Suppressor macrophage treated with lipopolysaccharide for 4 hours (primary cell): ENCODE data around the gene CRCP.
A peak's percentile ranks its signal among the peaks of the same experiment; 100 is the strongest.
"Not testable (repeated sequence)": the region's sequence is repeated elsewhere in the genome, so short reads cannot be mapped to it uniquely, and the experiment has no call there.

Source experiments
- DNase-seq: peaks from one replicate; pipeline ENCODE4 v3.0.0-alpha.2; 2020

Gene CRCP

GRCh38 chr7:66162622-66163021, 48.0 kb downstream of the CRCP start:
- DNase-seq, result no peak

DNA sequence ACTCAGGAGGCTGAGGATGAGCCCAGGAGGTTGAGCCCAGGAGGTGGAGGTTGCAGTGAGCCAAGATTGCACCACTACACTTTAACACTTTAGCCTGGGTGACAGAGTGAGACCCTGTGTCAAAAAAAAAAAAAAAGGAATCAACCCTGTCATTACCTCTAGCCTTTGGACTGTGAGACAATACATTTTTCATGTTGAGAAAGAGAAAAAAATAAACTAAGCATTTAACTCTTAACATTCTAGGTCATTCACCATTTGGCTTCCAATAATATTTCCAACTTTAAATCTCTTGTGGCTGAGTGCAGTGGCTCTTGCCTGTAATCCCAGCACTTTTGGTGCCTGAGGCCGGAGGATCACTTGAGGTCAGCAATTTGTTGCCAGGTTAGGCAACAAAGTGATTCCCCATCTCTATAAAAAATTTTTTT, 48.6 kb downstream of the CRCP start:
- DNase-seq, result no peak

DNA sequence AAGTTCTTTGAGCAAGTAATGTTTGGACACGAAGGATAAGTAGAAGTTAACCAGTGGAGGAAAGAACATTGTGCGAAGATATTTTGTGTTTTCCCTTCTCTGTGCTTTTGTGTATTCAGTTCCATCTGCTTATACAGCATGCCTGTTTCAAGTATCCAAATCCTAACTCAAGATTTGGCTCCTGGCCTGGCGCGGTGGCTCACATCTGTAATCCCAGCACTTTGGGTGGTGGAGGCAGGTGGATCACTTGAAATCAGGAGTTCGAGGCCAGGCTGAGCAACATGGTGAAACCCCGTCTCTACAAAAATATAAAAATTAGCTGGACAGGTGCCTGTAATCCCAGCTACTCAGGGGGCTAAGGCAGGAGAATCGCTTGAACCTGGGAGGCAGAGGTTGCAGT, 49.7 kb downstream of the CRCP start:
- no peak for DNase-seq

DNA sequence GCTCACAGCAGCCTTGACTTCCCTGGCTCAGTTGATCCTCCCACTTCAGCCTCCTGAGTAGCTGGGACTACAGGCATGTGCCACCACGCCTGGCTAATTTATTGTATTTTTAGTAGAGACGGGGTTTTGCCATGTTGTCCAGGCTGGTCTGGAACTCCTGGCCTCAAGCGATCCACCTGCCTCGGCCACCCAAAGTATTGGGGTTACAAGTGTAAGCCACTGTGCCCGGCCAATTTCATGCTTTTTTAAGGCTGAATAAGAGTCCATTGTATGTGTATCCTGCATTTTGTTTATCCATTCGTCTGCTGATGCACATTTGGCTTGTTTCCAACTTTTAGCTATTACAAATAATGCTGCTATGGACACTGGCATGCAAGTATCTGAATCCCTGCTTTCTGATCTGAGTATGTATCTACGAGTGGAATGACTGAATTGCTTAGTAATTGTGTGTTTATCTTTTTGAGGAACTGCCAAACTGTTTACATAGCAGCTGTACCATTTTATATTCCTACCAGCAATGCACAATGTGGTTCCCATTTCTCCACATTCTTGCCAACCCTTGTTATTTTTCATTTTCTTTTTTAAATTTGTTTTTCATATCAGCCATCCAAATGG, 53.2 kb downstream of the CRCP start:
- DNase-seq, result peak; percentile 48

DNA sequence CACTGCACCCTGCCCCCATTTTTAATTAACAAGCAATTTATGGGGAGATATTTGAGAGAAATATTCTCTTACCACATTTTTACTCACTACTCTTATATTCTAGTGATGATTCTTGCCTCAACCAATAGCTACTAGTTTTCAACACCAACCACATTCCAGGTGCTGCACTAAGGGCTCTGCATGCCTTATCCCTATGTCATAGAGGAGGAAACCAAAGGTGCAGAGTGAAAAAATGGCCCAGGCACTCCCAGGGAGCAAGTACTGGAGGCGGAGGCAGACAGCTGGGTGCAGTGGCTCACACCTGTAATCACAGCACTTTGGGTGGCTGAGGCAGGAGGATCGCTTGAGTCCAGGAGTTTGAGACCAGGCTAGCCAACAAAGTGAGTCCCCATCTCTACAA, 55.0 kb downstream of the CRCP start:
- no peak for DNase-seq

DNA sequence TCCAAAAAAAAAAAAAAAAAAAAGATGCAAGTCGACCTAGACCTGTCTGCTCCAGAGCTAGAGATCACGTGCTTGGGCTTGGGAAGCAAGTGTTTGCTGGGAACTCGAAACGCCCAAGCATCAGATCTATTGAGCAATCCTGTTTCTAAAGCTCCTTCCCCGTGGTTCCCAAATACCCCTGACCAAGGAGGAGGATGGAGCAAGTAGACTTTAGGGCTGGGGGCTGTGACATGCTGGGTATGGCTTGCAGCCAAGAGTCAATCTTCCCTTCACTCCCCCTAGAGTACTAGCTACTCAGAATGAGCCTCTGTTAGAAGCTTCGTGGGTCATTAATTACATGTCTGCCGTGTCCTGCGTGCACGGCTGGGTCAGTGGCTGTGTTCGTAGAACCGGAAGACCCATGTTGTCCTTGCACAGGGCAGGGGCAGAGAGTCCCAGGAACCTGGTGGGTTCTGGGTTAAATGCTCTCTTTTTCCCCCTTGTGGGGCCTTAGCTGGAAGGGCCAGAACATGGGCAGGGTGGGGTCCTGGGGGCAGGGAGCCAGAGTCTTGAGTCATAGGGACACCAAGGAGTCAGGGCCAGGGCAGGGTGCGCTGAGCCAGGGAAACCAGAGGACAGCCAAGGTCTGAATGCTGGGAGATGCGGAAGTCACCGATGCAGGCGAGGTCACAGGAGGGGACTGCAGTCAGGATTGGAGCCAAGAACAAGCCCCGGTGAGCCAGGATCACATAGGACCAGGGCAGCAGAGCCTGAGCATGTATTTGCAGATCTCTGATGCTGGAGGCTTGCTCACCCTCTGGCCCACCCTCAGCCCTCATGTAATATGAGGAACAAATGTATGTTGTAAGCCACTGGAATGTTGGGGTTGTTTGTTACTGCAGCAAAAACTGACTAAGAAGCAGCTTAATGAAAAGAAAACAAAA, 55.9 kb downstream of the CRCP start:
- no peak for DNase-seq

GRCh38 chr7:66172536-66173401, 58.1 kb downstream of the CRCP start:
- not testable (repeated sequence) for DNase-seq

DNA sequence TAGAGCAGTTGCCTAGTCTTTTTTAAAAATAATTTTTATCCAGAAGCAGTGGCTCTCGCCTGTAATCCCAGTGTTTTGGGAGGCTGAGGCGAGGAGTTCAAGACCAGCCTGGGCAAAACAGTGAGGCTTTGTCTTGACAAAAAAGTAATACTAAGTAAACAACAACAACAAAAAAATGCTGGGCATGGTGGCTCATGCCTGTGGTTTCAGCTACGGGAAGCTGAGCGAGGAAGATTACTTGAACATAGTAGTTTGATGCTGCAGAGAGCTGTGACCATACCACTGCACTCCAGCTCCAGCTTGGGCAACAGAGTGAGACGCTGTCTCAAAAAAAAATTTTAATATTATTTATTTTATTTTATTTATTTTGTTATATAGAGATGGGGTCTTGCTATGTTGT, 59.2 kb downstream of the CRCP start:
- DNase-seq, result no peak

GRCh38 chr7:66175006-66175405, 60.4 kb downstream of the CRCP start:
- not testable (repeated sequence) for DNase-seq

DNA sequence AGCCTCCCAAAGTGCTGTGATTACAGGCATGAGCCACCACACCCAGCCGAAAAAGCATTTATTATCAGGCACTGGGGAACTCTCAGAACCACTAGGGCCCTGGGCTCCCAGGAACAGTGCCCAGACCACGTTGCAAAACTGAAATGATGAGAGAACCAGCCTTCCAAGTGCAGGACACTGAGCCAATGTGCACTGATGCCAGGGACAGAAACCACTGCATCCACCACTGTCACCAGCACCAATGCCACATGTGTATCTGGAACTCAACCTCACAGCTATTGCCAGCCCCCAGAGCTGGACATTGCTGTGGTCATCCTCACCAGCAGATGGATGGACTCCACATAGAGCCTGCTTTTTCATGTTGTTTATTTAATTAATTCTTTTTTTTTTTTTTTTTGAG, 62.3 kb downstream of the CRCP start:
- no peak for DNase-seq

DNA sequence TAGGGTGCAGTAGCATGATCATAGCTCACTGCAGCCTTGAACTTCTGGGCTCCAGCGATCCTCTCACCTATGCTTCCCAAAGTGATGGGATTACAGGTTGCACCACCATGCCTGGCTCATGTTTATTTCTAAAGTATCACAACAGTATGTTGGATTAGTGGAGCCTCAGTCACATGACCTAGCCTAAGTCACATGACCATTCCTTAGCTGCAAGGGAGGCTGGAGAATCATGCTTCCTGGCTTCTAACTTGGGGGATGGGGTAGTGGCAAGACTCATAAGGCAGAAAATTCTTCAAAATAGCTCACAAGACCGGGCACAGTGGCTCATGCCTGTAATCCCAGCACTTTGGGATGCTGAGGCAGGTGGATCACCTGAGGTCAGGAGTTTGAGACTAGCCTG, 63.6 kb downstream of the CRCP start:
- no peak for DNase-seq

GRCh38 chr7:66181329-66181728, 66.7 kb downstream of the CRCP start:
- DNase-seq, result no peak

DNA sequence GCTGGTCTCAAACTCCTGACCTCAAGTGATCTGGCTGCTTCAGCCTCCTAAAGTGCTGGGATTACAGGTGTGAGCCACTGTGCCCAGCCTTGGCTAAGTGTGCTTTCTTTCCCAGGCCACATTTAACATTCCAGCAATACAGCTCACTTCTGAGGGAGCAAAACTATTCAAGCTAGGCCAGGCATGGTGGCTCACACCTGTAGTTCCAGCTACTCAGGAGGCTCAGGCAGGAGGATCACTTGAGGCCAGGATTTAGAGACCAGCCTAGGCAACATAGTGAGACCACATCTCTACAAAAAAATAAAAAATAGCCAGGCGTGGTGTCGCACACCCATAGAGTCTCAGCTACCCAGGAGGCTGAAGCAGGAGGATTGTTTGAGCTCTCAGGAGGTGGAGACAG, 67.2 kb downstream of the CRCP start:
- DNase-seq, result no peak

DNA sequence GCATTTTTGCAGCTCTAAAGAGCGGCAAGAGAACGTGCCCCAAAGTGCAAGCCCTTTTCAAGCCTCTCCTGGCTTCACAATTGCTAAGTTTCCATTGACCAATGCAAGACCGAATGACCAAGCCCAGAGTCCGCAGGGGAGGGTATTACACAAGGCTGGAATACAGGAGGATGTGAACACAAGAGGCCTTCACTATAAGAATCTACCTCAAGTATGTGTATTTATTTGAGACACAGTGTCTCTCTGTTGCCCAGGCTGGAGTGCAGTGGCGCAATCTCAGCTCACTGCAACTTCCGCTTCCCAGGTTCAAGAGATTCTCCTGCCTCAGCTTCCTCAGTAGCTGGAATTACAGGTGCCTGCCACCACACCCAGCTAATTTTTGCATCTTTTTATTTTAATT, 68.3 kb downstream of the CRCP start:
- no peak for DNase-seq

- DNase-seq, result no peak
Observed at GRCh38 chr7:66183700-66184099, 69.1 kb downstream of the CRCP start.

DNA sequence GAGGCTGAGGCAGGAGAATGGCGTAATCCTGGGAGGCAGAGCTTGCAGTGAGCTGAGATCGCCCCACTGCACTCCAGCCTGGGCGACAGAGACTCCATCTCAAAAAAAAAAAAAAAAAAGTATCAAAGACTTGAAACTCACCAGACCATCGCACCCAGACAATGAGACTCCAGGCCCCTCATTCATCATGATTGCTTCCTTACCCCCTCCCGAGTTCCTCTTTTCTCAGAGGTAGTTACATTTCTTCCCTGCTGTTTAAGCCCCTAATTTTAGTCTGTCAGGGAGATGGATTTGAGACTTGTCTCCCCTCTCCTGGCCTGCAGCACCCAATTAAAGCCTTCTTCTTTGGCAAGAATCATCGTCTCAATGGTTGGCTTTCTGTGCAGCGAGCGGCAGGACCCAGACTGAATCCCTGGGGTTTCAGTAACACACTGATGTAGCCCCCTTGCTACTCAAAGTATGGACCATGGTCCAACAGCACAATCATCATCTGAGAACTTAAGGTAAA, 71.1 kb downstream of the CRCP start:
- no peak for DNase-seq

GRCh38 chr7:66186991-66187390, 72.3 kb downstream of the CRCP start:
- DNase-seq, result no peak

GRCh38 chr7:66187905-66188304, 73.3 kb downstream of the CRCP start:
- peak; percentile 11 for DNase-seq

- no peak for DNase-seq
Observed at GRCh38 chr7:66188645-66189044, 74.0 kb downstream of the CRCP start.

GRCh38 chr7:66189695-66190503, 75.3 kb downstream of the CRCP start:
- no peak for DNase-seq

GRCh38 chr7:66190504-66190857, 75.8 kb downstream of the CRCP start:
- no peak for DNase-seq

- no peak for DNase-seq
Observed at GRCh38 chr7:66193146-66193725, 78.6 kb downstream of the CRCP start.
